ENCODE results near the gene SMYD3.

The SMYD3 gene

GRCh38 chr1:246351721-246352120 is 155.4 kb downstream of the SMYD3 start:
- no peak overlapping the region for H3K4me3 ChIP-seq (ENCODE audit: low read depth, low read length)
- TF ChIP-seq, protein P1, sequence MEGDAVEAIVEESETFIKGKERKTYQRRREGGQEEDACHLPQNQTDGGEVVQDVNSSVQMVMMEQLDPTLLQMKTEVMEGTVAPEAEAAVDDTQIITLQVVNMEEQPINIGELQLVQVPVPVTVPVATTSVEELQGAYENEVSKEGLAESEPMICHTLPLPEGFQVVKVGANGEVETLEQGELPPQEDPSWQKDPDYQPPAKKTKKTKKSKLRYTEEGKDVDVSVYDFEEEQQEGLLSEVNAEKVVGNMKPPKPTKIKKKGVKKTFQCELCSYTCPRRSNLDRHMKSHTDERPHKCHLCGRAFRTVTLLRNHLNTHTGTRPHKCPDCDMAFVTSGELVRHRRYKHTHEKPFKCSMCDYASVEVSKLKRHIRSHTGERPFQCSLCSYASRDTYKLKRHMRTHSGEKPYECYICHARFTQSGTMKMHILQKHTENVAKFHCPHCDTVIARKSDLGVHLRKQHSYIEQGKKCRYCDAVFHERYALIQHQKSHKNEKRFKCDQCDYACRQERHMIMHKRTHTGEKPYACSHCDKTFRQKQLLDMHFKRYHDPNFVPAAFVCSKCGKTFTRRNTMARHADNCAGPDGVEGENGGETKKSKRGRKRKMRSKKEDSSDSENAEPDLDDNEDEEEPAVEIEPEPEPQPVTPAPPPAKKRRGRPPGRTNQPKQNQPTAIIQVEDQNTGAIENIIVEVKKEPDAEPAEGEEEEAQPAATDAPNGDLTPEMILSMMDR (IDR thresholded peaks at IDR 0.05; ENCODE audit: borderline replicate concordance, insufficient read depth, low read depth, low read length) = no peak

DNA sequence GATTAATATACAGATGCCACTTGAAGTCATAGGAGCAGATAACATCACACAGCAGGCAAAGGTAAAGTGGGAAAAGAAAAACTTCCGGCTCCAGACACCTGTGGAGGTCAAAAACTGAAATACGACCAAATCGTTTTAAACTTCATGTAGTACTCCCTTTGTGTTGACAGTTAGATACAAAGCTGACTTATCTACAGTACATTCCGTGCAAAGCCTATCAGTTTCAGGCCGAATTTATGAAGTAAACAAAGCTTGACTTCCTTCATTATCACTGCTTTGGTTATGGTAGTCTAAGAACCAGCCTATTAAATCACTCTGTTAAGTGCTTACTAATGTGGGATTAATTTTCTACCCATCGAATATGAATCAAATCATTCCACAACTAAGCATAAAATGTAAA is 156.3 kb downstream of the SMYD3 start:
- TF ChIP-seq, protein P1 (IDR thresholded peaks at IDR 0.05; ENCODE audit: borderline replicate concordance, insufficient read depth, low read depth, low read length) = no peak
- H3K4me3 ChIP-seq (ENCODE audit: low read depth, low read length) = no peak overlapping the region

DNA sequence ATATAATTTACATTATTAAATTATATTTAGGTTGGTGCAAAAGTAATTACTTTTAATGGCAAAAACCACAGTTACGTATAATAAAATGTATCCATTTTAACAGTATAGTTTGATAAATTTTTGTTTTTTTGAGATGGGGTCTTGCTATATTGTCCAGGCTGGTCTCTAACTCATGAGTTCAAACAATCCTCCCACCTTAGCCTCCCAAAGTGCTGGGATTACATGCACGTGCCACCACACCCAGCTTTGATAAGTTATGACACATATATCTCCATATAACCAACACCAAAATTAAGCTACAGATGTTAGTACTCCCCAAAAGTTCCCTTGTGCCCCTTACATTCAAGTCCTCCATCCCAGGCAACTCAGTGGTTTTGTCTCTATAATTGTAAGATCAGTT is 163.1 kb downstream of the SMYD3 start:
- H3K4me3 ChIP-seq (ENCODE audit: low read depth, low read length) = no peak overlapping the region
- TF ChIP-seq, protein P1 (IDR thresholded peaks at IDR 0.05; ENCODE audit: borderline replicate concordance, insufficient read depth, low read depth, low read length) = no peak

DNA sequence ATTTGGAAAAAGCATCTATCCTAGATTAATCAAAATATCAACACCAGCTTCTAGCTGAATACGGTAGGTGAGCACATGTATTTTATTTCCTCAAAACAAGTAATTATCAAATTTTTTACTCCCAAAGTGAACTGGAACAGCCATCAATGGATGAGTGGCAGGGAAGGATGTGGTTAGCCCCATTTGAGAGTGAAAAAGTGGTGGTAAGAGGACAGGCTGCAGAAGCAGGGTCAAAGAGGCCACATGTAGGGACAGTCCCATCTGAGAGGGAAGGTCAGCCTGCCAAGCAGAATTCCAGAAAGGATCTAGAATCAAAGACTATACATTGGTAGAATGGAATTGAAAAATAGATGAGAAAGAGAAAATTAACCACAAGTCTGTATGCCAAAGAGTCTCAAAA is 163.8 kb downstream of the SMYD3 start:
- TF ChIP-seq, protein P1 (IDR thresholded peaks at IDR 0.05; ENCODE audit: borderline replicate concordance, insufficient read depth, low read depth, low read length) = no peak
- no peak overlapping the region for H3K4me3 ChIP-seq (ENCODE audit: low read depth, low read length)

- H3K4me3 ChIP-seq (ENCODE audit: low read depth, low read length) = no peak overlapping the region
- TF ChIP-seq, protein P1 (IDR thresholded peaks at IDR 0.05; ENCODE audit: borderline replicate concordance, insufficient read depth, low read depth, low read length) = no peak
Observed at GRCh38 chr1:246338546-246338945, 168.5 kb downstream of the SMYD3 start.

- no peak overlapping the region for H3K4me3 ChIP-seq (ENCODE audit: low read depth, low read length)
- TF ChIP-seq, protein P1 (IDR thresholded peaks at IDR 0.05; ENCODE audit: borderline replicate concordance, insufficient read depth, low read depth, low read length) = no peak
Observed at GRCh38 chr1:246338098-246338497, 169.0 kb downstream of the SMYD3 start.

- H3K4me3 ChIP-seq (ENCODE audit: low read depth, low read length) = no peak overlapping the region
- TF ChIP-seq, protein P1 (IDR thresholded peaks at IDR 0.05; ENCODE audit: borderline replicate concordance, insufficient read depth, low read depth, low read length) = no peak
Observed at GRCh38 chr1:246335151-246335550, 171.9 kb downstream of the SMYD3 start.
